K562 (cell line): ENCODE measurements around the gene LMBR1L. TPM values are rescaled to one million over a fixed set of nuclear protein-coding genes. Genes with fewer than 3 reads are reported as not detected.

Experiments
- ESRRB ChIP-seq: fragments of 250-450 bp; sonication (Bioruptor Pico); IDR thresholded peaks from 2 replicates; pipeline ENCODE4 v1.5.0; 2020; ENCODE audit warnings: mild to moderate bottlenecking, moderate library complexity, borderline replicate concordance
- polyA plus RNA-seq, 8 experiments: library from polyadenylated mRNA; depleted of rRNA in 4 of 8; stranded (reverse) in 5 of 8; unstranded in 3 of 8; fragments of >200 nt; fragmentation: Nextera tagmentation in 2 of 8; fragmentation: Illumina TruSeq in 1 of 8; extraction: Ambion mirVana in 2 of 8; extraction: Trizol in 1 of 8; gene quantifications; 2 replicates each; pipeline versions ENCODE4 v1.2.1 to v1.2.3, GENCODE V29; 2011 to 2014; ENCODE audit warnings: inconsistent platforms in 1 of 8, missing spikeins in 1 of 8
- total RNA-seq, 7 experiments: library from RNA; depleted of rRNA in 6 of 7; stranded (reverse); fragments of >200 nt in 6 of 7; fragmentation: Illumina TruSeq in 2 of 7; extraction: Trizol in 2 of 7; gene quantifications; 2 replicates each; pipeline versions ENCODE4 v1.2.1 to v1.2.3, GENCODE V29; 2011 to 2021; ENCODE audit warnings: low replicate concordance in 1 of 7
- TF ChIP-seq, protein P1 (sequence below): fragments of 450-650 bp; IDR thresholded peaks from 2 replicates; pipeline ENCODE4 v1.6.1; 2016; ENCODE audit warnings: mild to moderate bottlenecking, moderate library complexity
- TF ChIP-seq, protein P2 (sequence below): fragments of 200-600 bp; sonication (generic); IDR thresholded peaks from one replicate; pipeline ENCODE4 v1.6.1; 2012; ENCODE audit warnings: mild to moderate bottlenecking, low read depth, low read length, inconsistent platforms

LMBR1L gene
- total and polyA plus RNA-seq, 9 of the 15 experiments (the other 6 are each of a cell fraction or from before 2014, with no cell fraction given), result 2.5 to 57.0 (median 31.1) TPM

DNA sequence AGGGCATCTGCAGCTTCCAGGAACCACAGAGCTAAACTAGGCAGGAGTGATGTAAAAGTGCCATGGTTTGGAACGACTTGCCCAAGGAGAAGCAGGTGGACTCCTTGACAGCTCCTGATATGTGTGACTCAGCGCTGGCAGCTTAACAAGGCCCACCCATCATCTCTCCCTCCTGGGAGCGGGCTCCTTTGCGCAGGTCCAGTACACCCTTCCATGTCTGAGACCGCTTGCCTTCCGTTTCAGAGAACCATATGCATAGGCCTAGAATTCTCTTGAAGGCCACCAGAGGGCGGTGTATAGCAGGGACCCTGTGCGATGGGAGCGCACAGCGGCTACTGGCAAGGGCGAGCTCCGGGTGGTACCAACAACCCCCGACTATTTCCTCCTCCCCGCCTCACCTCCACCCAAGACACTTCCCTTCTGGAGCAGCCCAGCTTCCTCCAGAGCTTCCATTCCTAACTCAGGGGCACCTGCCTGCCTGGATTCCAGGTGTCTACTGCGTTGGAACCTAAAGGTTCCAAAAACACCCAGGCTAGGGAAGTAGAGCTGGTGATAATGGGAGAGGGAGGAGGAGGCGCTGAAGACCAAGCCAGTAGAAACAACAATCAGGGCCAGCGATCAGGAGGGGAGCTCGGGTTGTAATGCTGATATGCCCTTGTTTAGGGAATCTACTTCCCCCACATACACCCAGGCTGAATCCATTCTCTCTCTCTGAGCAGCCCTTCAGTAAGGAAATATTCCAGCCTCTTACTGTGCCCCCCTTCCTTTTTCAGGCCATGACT is 22.3 kb downstream of the LMBR1L start (continued):
- TF ChIP-seq, protein P1, sequence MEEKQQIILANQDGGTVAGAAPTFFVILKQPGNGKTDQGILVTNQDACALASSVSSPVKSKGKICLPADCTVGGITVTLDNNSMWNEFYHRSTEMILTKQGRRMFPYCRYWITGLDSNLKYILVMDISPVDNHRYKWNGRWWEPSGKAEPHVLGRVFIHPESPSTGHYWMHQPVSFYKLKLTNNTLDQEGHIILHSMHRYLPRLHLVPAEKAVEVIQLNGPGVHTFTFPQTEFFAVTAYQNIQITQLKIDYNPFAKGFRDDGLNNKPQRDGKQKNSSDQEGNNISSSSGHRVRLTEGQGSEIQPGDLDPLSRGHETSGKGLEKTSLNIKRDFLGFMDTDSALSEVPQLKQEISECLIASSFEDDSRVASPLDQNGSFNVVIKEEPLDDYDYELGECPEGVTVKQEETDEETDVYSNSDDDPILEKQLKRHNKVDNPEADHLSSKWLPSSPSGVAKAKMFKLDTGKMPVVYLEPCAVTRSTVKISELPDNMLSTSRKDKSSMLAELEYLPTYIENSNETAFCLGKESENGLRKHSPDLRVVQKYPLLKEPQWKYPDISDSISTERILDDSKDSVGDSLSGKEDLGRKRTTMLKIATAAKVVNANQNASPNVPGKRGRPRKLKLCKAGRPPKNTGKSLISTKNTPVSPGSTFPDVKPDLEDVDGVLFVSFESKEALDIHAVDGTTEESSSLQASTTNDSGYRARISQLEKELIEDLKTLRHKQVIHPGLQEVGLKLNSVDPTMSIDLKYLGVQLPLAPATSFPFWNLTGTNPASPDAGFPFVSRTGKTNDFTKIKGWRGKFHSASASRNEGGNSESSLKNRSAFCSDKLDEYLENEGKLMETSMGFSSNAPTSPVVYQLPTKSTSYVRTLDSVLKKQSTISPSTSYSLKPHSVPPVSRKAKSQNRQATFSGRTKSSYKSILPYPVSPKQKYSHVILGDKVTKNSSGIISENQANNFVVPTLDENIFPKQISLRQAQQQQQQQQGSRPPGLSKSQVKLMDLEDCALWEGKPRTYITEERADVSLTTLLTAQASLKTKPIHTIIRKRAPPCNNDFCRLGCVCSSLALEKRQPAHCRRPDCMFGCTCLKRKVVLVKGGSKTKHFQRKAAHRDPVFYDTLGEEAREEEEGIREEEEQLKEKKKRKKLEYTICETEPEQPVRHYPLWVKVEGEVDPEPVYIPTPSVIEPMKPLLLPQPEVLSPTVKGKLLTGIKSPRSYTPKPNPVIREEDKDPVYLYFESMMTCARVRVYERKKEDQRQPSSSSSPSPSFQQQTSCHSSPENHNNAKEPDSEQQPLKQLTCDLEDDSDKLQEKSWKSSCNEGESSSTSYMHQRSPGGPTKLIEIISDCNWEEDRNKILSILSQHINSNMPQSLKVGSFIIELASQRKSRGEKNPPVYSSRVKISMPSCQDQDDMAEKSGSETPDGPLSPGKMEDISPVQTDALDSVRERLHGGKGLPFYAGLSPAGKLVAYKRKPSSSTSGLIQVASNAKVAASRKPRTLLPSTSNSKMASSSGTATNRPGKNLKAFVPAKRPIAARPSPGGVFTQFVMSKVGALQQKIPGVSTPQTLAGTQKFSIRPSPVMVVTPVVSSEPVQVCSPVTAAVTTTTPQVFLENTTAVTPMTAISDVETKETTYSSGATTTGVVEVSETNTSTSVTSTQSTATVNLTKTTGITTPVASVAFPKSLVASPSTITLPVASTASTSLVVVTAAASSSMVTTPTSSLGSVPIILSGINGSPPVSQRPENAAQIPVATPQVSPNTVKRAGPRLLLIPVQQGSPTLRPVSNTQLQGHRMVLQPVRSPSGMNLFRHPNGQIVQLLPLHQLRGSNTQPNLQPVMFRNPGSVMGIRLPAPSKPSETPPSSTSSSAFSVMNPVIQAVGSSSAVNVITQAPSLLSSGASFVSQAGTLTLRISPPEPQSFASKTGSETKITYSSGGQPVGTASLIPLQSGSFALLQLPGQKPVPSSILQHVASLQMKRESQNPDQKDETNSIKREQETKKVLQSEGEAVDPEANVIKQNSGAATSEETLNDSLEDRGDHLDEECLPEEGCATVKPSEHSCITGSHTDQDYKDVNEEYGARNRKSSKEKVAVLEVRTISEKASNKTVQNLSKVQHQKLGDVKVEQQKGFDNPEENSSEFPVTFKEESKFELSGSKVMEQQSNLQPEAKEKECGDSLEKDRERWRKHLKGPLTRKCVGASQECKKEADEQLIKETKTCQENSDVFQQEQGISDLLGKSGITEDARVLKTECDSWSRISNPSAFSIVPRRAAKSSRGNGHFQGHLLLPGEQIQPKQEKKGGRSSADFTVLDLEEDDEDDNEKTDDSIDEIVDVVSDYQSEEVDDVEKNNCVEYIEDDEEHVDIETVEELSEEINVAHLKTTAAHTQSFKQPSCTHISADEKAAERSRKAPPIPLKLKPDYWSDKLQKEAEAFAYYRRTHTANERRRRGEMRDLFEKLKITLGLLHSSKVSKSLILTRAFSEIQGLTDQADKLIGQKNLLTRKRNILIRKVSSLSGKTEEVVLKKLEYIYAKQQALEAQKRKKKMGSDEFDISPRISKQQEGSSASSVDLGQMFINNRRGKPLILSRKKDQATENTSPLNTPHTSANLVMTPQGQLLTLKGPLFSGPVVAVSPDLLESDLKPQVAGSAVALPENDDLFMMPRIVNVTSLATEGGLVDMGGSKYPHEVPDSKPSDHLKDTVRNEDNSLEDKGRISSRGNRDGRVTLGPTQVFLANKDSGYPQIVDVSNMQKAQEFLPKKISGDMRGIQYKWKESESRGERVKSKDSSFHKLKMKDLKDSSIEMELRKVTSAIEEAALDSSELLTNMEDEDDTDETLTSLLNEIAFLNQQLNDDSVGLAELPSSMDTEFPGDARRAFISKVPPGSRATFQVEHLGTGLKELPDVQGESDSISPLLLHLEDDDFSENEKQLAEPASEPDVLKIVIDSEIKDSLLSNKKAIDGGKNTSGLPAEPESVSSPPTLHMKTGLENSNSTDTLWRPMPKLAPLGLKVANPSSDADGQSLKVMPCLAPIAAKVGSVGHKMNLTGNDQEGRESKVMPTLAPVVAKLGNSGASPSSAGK, result no peak; the same call in 1 of the 2 replicates
- TF ChIP-seq ESRRB (CRISPR knock-in tag), result no peak
- TF ChIP-seq, protein P2, sequence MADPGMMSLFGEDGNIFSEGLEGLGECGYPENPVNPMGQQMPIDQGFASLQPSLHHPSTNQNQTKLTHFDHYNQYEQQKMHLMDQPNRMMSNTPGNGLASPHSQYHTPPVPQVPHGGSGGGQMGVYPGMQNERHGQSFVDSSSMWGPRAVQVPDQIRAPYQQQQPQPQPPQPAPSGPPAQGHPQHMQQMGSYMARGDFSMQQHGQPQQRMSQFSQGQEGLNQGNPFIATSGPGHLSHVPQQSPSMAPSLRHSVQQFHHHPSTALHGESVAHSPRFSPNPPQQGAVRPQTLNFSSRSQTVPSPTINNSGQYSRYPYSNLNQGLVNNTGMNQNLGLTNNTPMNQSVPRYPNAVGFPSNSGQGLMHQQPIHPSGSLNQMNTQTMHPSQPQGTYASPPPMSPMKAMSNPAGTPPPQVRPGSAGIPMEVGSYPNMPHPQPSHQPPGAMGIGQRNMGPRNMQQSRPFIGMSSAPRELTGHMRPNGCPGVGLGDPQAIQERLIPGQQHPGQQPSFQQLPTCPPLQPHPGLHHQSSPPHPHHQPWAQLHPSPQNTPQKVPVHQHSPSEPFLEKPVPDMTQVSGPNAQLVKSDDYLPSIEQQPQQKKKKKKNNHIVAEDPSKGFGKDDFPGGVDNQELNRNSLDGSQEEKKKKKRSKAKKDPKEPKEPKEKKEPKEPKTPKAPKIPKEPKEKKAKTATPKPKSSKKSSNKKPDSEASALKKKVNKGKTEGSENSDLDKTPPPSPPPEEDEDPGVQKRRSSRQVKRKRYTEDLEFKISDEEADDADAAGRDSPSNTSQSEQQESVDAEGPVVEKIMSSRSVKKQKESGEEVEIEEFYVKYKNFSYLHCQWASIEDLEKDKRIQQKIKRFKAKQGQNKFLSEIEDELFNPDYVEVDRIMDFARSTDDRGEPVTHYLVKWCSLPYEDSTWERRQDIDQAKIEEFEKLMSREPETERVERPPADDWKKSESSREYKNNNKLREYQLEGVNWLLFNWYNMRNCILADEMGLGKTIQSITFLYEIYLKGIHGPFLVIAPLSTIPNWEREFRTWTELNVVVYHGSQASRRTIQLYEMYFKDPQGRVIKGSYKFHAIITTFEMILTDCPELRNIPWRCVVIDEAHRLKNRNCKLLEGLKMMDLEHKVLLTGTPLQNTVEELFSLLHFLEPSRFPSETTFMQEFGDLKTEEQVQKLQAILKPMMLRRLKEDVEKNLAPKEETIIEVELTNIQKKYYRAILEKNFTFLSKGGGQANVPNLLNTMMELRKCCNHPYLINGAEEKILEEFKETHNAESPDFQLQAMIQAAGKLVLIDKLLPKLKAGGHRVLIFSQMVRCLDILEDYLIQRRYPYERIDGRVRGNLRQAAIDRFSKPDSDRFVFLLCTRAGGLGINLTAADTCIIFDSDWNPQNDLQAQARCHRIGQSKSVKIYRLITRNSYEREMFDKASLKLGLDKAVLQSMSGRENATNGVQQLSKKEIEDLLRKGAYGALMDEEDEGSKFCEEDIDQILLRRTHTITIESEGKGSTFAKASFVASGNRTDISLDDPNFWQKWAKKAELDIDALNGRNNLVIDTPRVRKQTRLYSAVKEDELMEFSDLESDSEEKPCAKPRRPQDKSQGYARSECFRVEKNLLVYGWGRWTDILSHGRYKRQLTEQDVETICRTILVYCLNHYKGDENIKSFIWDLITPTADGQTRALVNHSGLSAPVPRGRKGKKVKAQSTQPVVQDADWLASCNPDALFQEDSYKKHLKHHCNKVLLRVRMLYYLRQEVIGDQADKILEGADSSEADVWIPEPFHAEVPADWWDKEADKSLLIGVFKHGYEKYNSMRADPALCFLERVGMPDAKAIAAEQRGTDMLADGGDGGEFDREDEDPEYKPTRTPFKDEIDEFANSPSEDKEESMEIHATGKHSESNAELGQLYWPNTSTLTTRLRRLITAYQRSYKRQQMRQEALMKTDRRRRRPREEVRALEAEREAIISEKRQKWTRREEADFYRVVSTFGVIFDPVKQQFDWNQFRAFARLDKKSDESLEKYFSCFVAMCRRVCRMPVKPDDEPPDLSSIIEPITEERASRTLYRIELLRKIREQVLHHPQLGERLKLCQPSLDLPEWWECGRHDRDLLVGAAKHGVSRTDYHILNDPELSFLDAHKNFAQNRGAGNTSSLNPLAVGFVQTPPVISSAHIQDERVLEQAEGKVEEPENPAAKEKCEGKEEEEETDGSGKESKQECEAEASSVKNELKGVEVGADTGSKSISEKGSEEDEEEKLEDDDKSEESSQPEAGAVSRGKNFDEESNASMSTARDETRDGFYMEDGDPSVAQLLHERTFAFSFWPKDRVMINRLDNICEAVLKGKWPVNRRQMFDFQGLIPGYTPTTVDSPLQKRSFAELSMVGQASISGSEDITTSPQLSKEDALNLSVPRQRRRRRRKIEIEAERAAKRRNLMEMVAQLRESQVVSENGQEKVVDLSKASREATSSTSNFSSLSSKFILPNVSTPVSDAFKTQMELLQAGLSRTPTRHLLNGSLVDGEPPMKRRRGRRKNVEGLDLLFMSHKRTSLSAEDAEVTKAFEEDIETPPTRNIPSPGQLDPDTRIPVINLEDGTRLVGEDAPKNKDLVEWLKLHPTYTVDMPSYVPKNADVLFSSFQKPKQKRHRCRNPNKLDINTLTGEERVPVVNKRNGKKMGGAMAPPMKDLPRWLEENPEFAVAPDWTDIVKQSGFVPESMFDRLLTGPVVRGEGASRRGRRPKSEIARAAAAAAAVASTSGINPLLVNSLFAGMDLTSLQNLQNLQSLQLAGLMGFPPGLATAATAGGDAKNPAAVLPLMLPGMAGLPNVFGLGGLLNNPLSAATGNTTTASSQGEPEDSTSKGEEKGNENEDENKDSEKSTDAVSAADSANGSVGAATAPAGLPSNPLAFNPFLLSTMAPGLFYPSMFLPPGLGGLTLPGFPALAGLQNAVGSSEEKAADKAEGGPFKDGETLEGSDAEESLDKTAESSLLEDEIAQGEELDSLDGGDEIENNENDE, result no peak
